K562 (cell line): Measurements from ENCODE around the gene GPR26. TPM values are rescaled to one million over a fixed set of nuclear protein-coding genes. Genes with fewer than 3 reads are reported as not detected.

ENCODE experiments used
- ATAC-seq: fragments of 200-7000 bp; cut with Tn5 transposase; 3 replicates; pipeline ENCODE4 v1.9.1; 2020; ENCODE audit warnings: moderate library complexity
- BruUV-seq: library from RNA; stranded (reverse); fragments of 400-500 nt; replicated peaks from 2 replicates; lab custom pipeline; 2021; lab: Mats Ljungman, UMichigan
- CTCF ChIA-PET: fragments of 300-600 bp; formaldehyde crosslinking; extraction: SDS; loops from one replicate; lab custom pipeline; 2021; ENCODE audit warnings: low intra/inter-chr PET ratio; lab: Yijun Ruan, JAX
- POLR2A ChIA-PET: fragments of 300-600, 350-650 bp; sonication (Branson Sonifier 250); formaldehyde crosslinking; extraction: SDS; loops from one replicate; lab custom pipeline; 2021; ENCODE audit warnings: antibody characterized with exemption, inconsistent platforms; lab: Yijun Ruan, JAX
- DNase-seq, 4 experiments: peaks; one replicate each; pipeline versions ENCODE4 v3.0.0 to v3.0.0-alpha.2; 2011 to 2018; ENCODE audit warnings: low spot score in 3 of 4, mixed read lengths in 3 of 4; ENCODE audit errors: extremely low read depth in 1 of 4
- FAIRE-seq: peaks from 2 replicates; lab custom pipeline; 2011; peaks lifted over from hg19 to GRCh38; lab: Jason Lieb, UNC
- H2AFZ ChIP-seq: 2 replicates; pipeline ENCODE4 v1.6.0; 2011; ENCODE audit warnings: low read depth, low read length, control low read depth, inconsistent platforms
- H3K27ac ChIP-seq: fragments of 200-600 bp; 3 replicates; pipeline ENCODE4 v1.8.0; 2011; ENCODE audit warnings: low read depth, mild to moderate bottlenecking, control low read depth, inconsistent platforms, low read length, moderate library complexity, mixed read lengths; ENCODE audit errors: extremely low read depth
- H3K27me3 ChIP-seq, 2 experiments: fragments of 300-600 bp in 1 of 2; 2 replicates in 1 of 2; 3 replicates in 1 of 2; pipeline versions ENCODE4 v1.6.0 to v1.8.0; 2011; ENCODE audit warnings: inconsistent platforms in 2 of 2, low read length in 2 of 2, mild to moderate bottlenecking in 1 of 2, mixed read lengths in 1 of 2, moderate library complexity in 1 of 2; ENCODE audit not compliant: control insufficient read depth in 2 of 2, insufficient read depth in 2 of 2
- H3K36me3 ChIP-seq: fragments of 300-600 bp; 3 replicates; pipeline ENCODE4 v1.8.0; 2011; ENCODE audit warnings: mild to moderate bottlenecking, low read length, inconsistent platforms; ENCODE audit not compliant: control insufficient read depth, insufficient read depth
- H3K4me1 ChIP-seq, 2 experiments: fragments of 200-600 bp in 1 of 2; replicated peaks in 1 of 2; 2 replicates in 1 of 2; 3 replicates in 1 of 2; pipeline versions ENCODE4 v1.5.1 to v1.8.0; 2011; ENCODE audit warnings: inconsistent platforms in 2 of 2, low read length in 2 of 2, mild to moderate bottlenecking in 1 of 2, mixed read lengths in 1 of 2, moderate library complexity in 1 of 2; ENCODE audit not compliant: control insufficient read depth in 2 of 2, insufficient read depth in 2 of 2
- H3K4me2 ChIP-seq: 2 replicates; pipeline ENCODE4 v1.6.1; 2011; ENCODE audit warnings: low read length, control low read depth, inconsistent platforms, mixed read lengths; ENCODE audit not compliant: insufficient read depth
- H3K4me3 ChIP-seq: fragments of 200-600 bp; sonication (generic), shearing (Covaris generic); 2 replicates; pipeline ENCODE4 v1.5.1; 2016; ENCODE audit warnings: control low read depth, inconsistent platforms
- H3K79me2 ChIP-seq: fragments of 200-600 bp; 3 replicates; pipeline ENCODE4 v1.8.0; 2011; ENCODE audit warnings: low read length, inconsistent platforms; ENCODE audit not compliant: control insufficient read depth, insufficient read depth
- H3K9ac ChIP-seq, 2 experiments: 2 replicates each; pipeline versions ENCODE4 v1.6.0 to v1.6.1; 2011; ENCODE audit warnings: low read depth in 2 of 2, low read length in 2 of 2, control low read depth in 1 of 2, inconsistent platforms in 1 of 2, mild to moderate bottlenecking in 1 of 2, mixed read lengths in 1 of 2; ENCODE audit not compliant: insufficient read depth in 1 of 2
- H3K9me1 ChIP-seq: one replicate; pipeline ENCODE4 v1.6.0; 2011; ENCODE audit warnings: inconsistent platforms, mild to moderate bottlenecking, low read length, moderate library complexity; ENCODE audit not compliant: control insufficient read depth, insufficient read depth
- H3K9me3 ChIP-seq: replicated peaks from 2 replicates; pipeline ENCODE4 v1.5.1; 2011; ENCODE audit warnings: low read depth, low read length, inconsistent platforms; ENCODE audit not compliant: control insufficient read depth, insufficient read depth
- H4K20me1 ChIP-seq: replicated peaks from 2 replicates; pipeline ENCODE4 v1.6.1; 2011; ENCODE audit warnings: low read length, inconsistent platforms, mixed read lengths; ENCODE audit not compliant: control insufficient read depth, insufficient read depth
- HNRNPH1 ChIP-seq: fragments of 200-400 bp; formaldehyde crosslinking; optimal IDR thresholded peaks from 2 replicates; pipeline ENCODE3; 2017; ENCODE audit warnings: low read depth, mild to moderate bottlenecking, low read length, moderate library complexity
- MEIS2 ChIP-seq: fragments of 450-650 bp; IDR thresholded peaks from 2 replicates; pipeline ENCODE4 v1.6.1; 2014; ENCODE audit warnings: mild to moderate bottlenecking; ENCODE audit not compliant: partially characterized antibody
- SFPQ ChIP-seq: fragments of 200-400 bp; formaldehyde crosslinking; IDR thresholded peaks from 2 replicates; pipeline ENCODE4 v1.6.1; 2017; ENCODE audit warnings: mild to moderate bottlenecking, low read depth, low read length, moderate library complexity
- TEAD4 ChIP-seq, 2 experiments: sonication (generic) in 1 of 2; formaldehyde crosslinking in 1 of 2; IDR thresholded peaks; 2 replicates each; pipeline versions ENCODE4 v1.6.1 to v1.8.0; 2012 to 2022; ENCODE audit warnings: borderline replicate concordance in 1 of 2, inconsistent platforms in 1 of 2, low read length in 1 of 2, mild to moderate bottlenecking in 1 of 2, missing genetic modification reagents in 1 of 2
- YBX1 ChIP-seq: fragments of 450-650 bp; IDR thresholded peaks from 2 replicates; pipeline ENCODE4 v1.7.1; 2016; ENCODE audit warnings: mild to moderate bottlenecking
- WGBS: fragments of 100-300 bp; shearing (Covaris generic); methylation state at CpG from one replicate; pipeline ENCODE4 v1.1.6; 2016; ENCODE audit warnings: low coverage, mixed read lengths; ENCODE audit not compliant: insufficient coverage; ENCODE audit errors: missing lambda C conversion rate; 5-methylcytosine and 5-hydroxymethylcytosine counted together
- in situ Hi-C: fragments of 300-500 bp; cut with MboI; formaldehyde crosslinking; loops from 4 replicates; pipeline ENCODE4 v1.15.0; 2018; ENCODE audit warnings: inconsistent platforms, mixed read lengths
- intact Hi-C: fragments of 100-400 bp; cut with micrococcal nuclease; formaldehyde crosslinking; loops from 2 replicates; pipeline ENCODE4 v1.14.2; 2022
- polyA plus RNA-seq, 8 experiments: library from polyadenylated mRNA; depleted of rRNA in 4 of 8; stranded (reverse) in 5 of 8; unstranded in 3 of 8; fragments of >200 nt; fragmentation: Nextera tagmentation in 2 of 8; fragmentation: Illumina TruSeq in 1 of 8; extraction: Ambion mirVana in 2 of 8; extraction: Trizol in 1 of 8; gene quantifications; 2 replicates each; pipeline versions ENCODE4 v1.2.1 to v1.2.3, GENCODE V29; 2011 to 2014; ENCODE audit warnings: inconsistent platforms in 1 of 8, missing spikeins in 1 of 8
- total RNA-seq, 7 experiments: library from RNA; depleted of rRNA in 6 of 7; stranded (reverse); fragments of >200 nt in 6 of 7; fragmentation: Illumina TruSeq in 2 of 7; extraction: Trizol in 2 of 7; gene quantifications; 2 replicates each; pipeline versions ENCODE4 v1.2.1 to v1.2.3, GENCODE V29; 2011 to 2021; ENCODE audit warnings: low replicate concordance in 1 of 7
- TF ChIP-seq, protein P1 (sequence below): fragments of 250-450 bp; sonication (Bioruptor Pico); IDR thresholded peaks from 2 replicates; pipeline ENCODE4 v1.5.1; 2021; ENCODE audit warnings: mild to moderate bottlenecking

The GPR26 gene
- total and polyA plus RNA-seq, 9 of the 15 experiments (the other 6 are each of a cell fraction or from before 2014, with no cell fraction given), result not detected

DNA sequence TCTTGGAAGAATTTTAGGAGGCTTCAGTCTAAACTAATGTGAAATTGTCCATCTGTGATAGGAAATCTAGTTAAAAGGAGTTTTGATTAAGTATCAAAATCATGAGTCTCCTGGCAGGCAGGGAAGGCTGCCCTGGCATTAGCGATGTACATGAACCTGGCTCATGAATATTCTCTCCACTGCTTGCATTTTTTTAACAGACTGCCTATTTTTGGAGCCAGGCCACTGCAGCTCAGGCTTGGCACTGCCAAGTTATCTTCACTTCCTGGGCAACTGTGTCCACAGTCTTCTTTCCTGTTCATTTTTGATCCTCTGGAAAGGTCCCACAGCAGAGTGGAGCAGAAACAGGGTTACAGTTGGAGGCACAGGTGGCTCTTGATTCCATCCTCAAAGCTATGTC, 7.0 kb downstream of the GPR26 start:
- 0% methylated on average over 1 of the region's 1 CpG for WGBS
- ChIA-PET CTCF (no interaction called here), POLR2A (interaction anchor here (1.0 kb wide), 1 partner anchor 352 kb away, joined by 3 read pairs; no protein-coding TSS in a partner anchor)
- no peak overlapping the region for H3K27ac ChIP-seq
- no TSS peak for BruUV-seq
- ATAC-seq (no peak), DNase-seq (no peak), FAIRE-seq (no peak)
- TF ChIP-seq, protein P1, sequence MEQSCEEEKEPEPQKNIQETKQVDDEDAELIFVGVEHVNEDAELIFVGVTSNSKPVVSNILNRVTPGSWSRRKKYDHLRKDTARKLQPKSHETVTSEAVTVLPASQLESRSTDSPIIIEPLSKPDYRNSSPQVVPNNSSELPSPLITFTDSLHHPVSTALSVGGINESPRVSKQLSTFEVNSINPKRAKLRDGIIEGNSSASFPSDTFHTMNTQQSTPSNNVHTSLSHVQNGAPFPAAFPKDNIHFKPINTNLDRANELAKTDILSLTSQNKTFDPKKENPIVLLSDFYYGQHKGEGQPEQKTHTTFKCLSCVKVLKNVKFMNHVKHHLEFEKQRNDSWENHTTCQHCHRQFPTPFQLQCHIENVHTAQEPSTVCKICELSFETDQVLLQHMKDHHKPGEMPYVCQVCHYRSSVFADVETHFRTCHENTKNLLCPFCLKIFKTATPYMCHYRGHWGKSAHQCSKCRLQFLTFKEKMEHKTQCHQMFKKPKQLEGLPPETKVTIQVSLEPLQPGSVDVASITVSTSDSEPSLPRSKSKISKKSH (CRISPR knock-in tag), result no peak
- TF ChIP-seq SFPQ (no peak), TEAD4 (IDR thresholded peaks at IDR 0.05; ENCODE audit: low read length) (no peak), TEAD4 (CRISPR knock-in tag; IDR thresholded peaks at IDR 0.05; ENCODE audit: borderline replicate concordance) (no peak), MEIS2 (no peak), YBX1 (no peak), HNRNPH1 (no peak)
- H3K27me3 ChIP-seq, result no peaks in the 10 kb centered on the region
- no peaks in the 10 kb centered on the region for H3K36me3 ChIP-seq
- no peak overlapping the region for H3K9ac ChIP-seq
- H2AFZ ChIP-seq, result no peak overlapping the region
- in situ Hi-C loops (no loop called here), intact Hi-C loops (no loop called here)
- no peaks in the 10 kb centered on the region for H3K9me3 ChIP-seq
- no peaks in the 10 kb centered on the region for H4K20me1 ChIP-seq
- H3K4me1 ChIP-seq, result no peaks in the 10 kb centered on the region
- H3K4me2 ChIP-seq, result no peak overlapping the region
- H3K9me1 ChIP-seq, result no peaks in the 10 kb centered on the region
- H3K4me3 ChIP-seq, result no peak overlapping the region
- H3K79me2 ChIP-seq, result no peaks in the 10 kb centered on the region
